ENCODE data around the gene GAMT.

DNA sequence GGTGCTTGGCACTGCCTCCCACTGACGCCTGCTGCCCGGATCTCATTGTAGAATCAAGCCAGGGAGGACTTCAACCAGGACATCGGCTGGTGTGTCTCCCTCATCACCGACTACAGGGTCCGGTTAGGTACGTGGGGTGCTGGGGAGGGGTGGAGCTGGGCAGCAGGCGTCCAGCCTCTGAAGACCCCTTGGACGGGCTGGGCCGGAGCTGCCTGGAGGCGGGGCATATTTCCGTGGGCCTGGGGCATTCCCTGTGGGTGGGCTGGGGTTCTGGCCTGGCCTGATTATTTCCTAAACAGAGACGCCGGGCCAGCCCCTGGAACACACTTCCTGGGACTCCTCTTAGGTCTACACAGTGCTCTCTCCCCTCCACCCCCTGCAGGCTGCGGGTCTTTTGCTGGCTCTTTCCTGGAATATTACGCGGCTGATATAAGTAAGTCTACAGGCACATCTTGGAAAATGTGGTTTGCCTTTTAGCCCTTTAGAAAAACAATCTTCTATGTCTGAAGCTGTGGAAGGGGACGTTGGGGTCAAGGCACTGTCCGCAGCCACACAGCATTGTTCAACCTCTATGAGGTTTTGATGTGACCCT, 32.0 kb downstream of the GAMT start:
- no peak for TF ChIP-seq EZH2 (IDR thresholded peaks at IDR 0.05; ENCODE audit: low read depth)
- TF ChIP-seq, protein P1, sequence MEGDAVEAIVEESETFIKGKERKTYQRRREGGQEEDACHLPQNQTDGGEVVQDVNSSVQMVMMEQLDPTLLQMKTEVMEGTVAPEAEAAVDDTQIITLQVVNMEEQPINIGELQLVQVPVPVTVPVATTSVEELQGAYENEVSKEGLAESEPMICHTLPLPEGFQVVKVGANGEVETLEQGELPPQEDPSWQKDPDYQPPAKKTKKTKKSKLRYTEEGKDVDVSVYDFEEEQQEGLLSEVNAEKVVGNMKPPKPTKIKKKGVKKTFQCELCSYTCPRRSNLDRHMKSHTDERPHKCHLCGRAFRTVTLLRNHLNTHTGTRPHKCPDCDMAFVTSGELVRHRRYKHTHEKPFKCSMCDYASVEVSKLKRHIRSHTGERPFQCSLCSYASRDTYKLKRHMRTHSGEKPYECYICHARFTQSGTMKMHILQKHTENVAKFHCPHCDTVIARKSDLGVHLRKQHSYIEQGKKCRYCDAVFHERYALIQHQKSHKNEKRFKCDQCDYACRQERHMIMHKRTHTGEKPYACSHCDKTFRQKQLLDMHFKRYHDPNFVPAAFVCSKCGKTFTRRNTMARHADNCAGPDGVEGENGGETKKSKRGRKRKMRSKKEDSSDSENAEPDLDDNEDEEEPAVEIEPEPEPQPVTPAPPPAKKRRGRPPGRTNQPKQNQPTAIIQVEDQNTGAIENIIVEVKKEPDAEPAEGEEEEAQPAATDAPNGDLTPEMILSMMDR (conservative IDR thresholded peaks at IDR 0.05): no peak

All from PC-9 (cell line).